CD4-positive, alpha-beta T cell (primary cell): ENCODE results near the gene ANXA2. TPM values are rescaled to one million over a fixed set of nuclear protein-coding genes. Genes with fewer than 3 reads are reported as not detected.

Experiments used
- ATAC-seq: fragments of 200-7000 bp; cut with Tn5 transposase; one replicate; pipeline ENCODE4 v1.10.0; 2022; ENCODE audit warnings: mild to moderate bottlenecking; ENCODE audit not compliant: poor library complexity
- CTCF ChIA-PET: fragments of 350-600 bp; sonication (Branson Sonifier 250); formaldehyde crosslinking; loops from one replicate; lab custom pipeline; 2021; ENCODE audit warnings: antibody characterized with exemption, inconsistent platforms; lab: Charles Lee
- POLR2A ChIA-PET: fragments of 350-600 bp; sonication (Branson Sonifier 250); formaldehyde crosslinking; loops from one replicate; lab custom pipeline; 2021; ENCODE audit warnings: antibody characterized with exemption, inconsistent platforms; lab: Charles Lee
- DNase-seq, 14 experiments: peaks; one replicate each; pipeline ENCODE4 v3.0.0-alpha.2; 2013 to 2020; ENCODE audit warnings: mixed read lengths in 2 of 14
- H3K27ac ChIP-seq, 2 donors: one replicate each; pipeline versions ENCODE4 v1.5.1 to v1.7.0; 2013; ENCODE audit warnings: low read length in 2 of 2, low read depth in 1 of 2, mild to moderate bottlenecking in 1 of 2
- H3K27me3 ChIP-seq, 2 experiments: 1 replicate in 1 of 2; 2 replicates in 1 of 2; pipeline versions ENCODE4 v1.6.1 to v1.7.0; 2013; ENCODE audit warnings: low read length in 2 of 2, control low read depth in 1 of 2, mild to moderate bottlenecking in 1 of 2, moderate library complexity in 1 of 2; ENCODE audit not compliant: insufficient read depth in 2 of 2, control insufficient read depth in 1 of 2
- H3K36me3 ChIP-seq: one replicate; pipeline ENCODE4 v1.6.1; 2013; ENCODE audit warnings: low read length, control low read depth; ENCODE audit not compliant: insufficient read depth
- H3K4me1 ChIP-seq: one replicate; pipeline ENCODE4 v1.6.1; 2013; ENCODE audit warnings: low read length, control low read depth; ENCODE audit not compliant: insufficient read depth
- H3K4me3 ChIP-seq: one replicate; pipeline ENCODE4 v1.5.1; 2013; ENCODE audit warnings: mild to moderate bottlenecking, low read length, moderate library complexity
- H3K9me3 ChIP-seq, 2 experiments: 1 replicate in 1 of 2; 2 replicates in 1 of 2; pipeline versions ENCODE4 v1.6.1 to v1.7.0; 2013; ENCODE audit warnings: low read length in 2 of 2, mild to moderate bottlenecking in 2 of 2, control low read depth in 1 of 2, moderate library complexity in 1 of 2; ENCODE audit not compliant: control insufficient read depth in 1 of 2, insufficient read depth in 1 of 2
- H3K27ac Mint-ChIP-seq: one replicate; pipeline ENCODE4 v1.8.0; 2020; ENCODE audit warnings: mixed read lengths
- H3K27me3 Mint-ChIP-seq: one replicate; pipeline ENCODE4 v1.8.0; 2021; ENCODE audit warnings: mixed read lengths
- H3K36me3 Mint-ChIP-seq: one replicate; pipeline ENCODE4 v1.8.0; 2021; ENCODE audit warnings: low read depth, mixed read lengths
- H3K4me1 Mint-ChIP-seq: one replicate; pipeline ENCODE4 v1.8.0; 2021; ENCODE audit warnings: low read depth, mixed read lengths
- H3K4me3 Mint-ChIP-seq: one replicate; pipeline ENCODE4 v1.8.0; 2020; ENCODE audit warnings: mild to moderate bottlenecking, mixed read lengths
- H3K9me3 Mint-ChIP-seq: one replicate; pipeline ENCODE4 v1.8.0; 2020; ENCODE audit warnings: mixed read lengths
- CTCF ChIP-seq: fragments of 200-600 bp; IDR thresholded peaks from one replicate; pipeline ENCODE4 v1.8.0; 2022; ENCODE audit warnings: antibody characterized with exemption, mild to moderate bottlenecking
- intact Hi-C, 2 experiments: fragments of 100-400 bp; cut with DNase I in 1 of 2; cut with micrococcal nuclease in 1 of 2; formaldehyde crosslinking; loops; one replicate each; pipeline versions ENCODE4 v1.15.1 to v1.9.0; 2023 to 2025; cut with DNase I, micrococcal nuclease
- total RNA-seq, 174 experiments: library from RNA in 2 of 174; stranded (reverse) in 2 of 174; gene quantifications; one replicate each; pipeline ENCODE4 v1.2.3 and lab custom pipeline; 2021 to 2026

Gene ANXA2
- total RNA-seq, 2 experiments from 2014 or later: 70.8 to 74.5 TPM

GRCh38 chr15:60399246-60399915 is 1.6 kb upstream of the ANXA2 start:
- Mint-ChIP-seq H3K4me1 (peaks cover 36% of the 10 kb centered on the region), H3K27ac (peak overlapping the region; percentile 97), H3K27me3 (peaks cover 10% of the 10 kb centered on the region), H3K36me3 (peaks cover 15% of the 10 kb centered on the region), H3K4me3 (peak overlapping the region; percentile 83), H3K9me3 (no peaks in the 10 kb centered on the region)
- intact Hi-C loops: loop anchor here (2.0 to 10.0 kb wide), 5 partner anchors 79 to 742 kb away; partner anchors contain the start of genes BNIP2 (in 1 of the 2), GTF2A2 (in 1 of the 2) and ICE2 (in 1 of the 2)
- Histone ChIP-seq H3K27me3 (no peaks in the 10 kb centered on the region), H3K4me1 (peaks cover 43% of the 10 kb centered on the region), H3K9me3 (no peaks in the 10 kb centered on the region), H3K4me3 (peak overlapping the region; percentile 72), H3K27ac (peak overlapping the region in 1 of 2 donors; percentile 18), H3K36me3 (peaks cover 10% of the 10 kb centered on the region)
- TF ChIP-seq CTCF: no peak
- ChIA-PET POLR2A (interaction anchor here (0.5 to 2.4 kb wide), 11 partner anchors 8 to 742 kb away, joined by 3 to 25 read pairs (median 7); partner anchors contain the start of genes BNIP2, GTF2A2 and ICE2), CTCF (no interaction called here)
- no peak for ATAC-seq
- no peak for DNase-seq

- Mint-ChIP-seq H3K27ac (peak overlapping the region; percentile 97), H3K4me1 (peaks cover 53% of the 10 kb centered on the region), H3K36me3 (peaks cover 15% of the 10 kb centered on the region), H3K27me3 (peaks cover 10% of the 10 kb centered on the region), H3K9me3 (no peaks in the 10 kb centered on the region), H3K4me3 (peak overlapping the region; percentile 92)
- ChIA-PET CTCF (interaction anchor here (1.7 kb wide), 1 partner anchor 48 kb away, joined by 3 read pairs; no protein-coding TSS in a partner anchor), POLR2A (interaction anchor here (1.1 to 2.4 kb wide), 10 partner anchors 9 to 708 kb away, joined by 3 to 25 read pairs (median 6); partner anchors contain the start of genes BNIP2 and ICE2)
- peak; percentile 15 for ATAC-seq
- no peaks in the 10 kb centered on the region for H3K27me3 ChIP-seq
- peak overlapping the region; percentile 72 for H3K4me3 ChIP-seq
- intact Hi-C loops: loop anchor here (5.0 to 10.0 kb wide), 4 partner anchors 185 to 740 kb away; partner anchors contain the start of genes BNIP2 (in 1 of the 2) and GTF2A2 (in 1 of the 2)
- H3K4me1 ChIP-seq: peaks cover 62% of the 10 kb centered on the region
- H3K9me3 ChIP-seq: no peaks in the 10 kb centered on the region
- peak in 13 of 14 experiments; percentile 5 to 76 (median 38) for DNase-seq
- no peak for TF ChIP-seq CTCF
- peaks cover 13% of the 10 kb centered on the region for H3K36me3 ChIP-seq
- H3K27ac ChIP-seq: peak overlapping the region in 1 of 2 donors; percentile 75
These were observed 621 bp downstream of the ANXA2 start for GRCh38 chr15:60396958-60397771.

GRCh38 chr15:60396560-60396957 is 1.2 kb downstream of the ANXA2 start:
- no peaks in the 10 kb centered on the region for H3K9me3 ChIP-seq

More at GRCh38 chr15:60396560-60396957, 1.2 kb downstream of the ANXA2 start:
- TF ChIP-seq CTCF: no peak
- Mint-ChIP-seq H3K4me1 (peaks cover 57% of the 10 kb centered on the region), H3K27ac (peak overlapping the region; percentile 97), H3K27me3 (peaks cover 10% of the 10 kb centered on the region), H3K4me3 (peak overlapping the region; percentile 92), H3K36me3 (peaks cover 15% of the 10 kb centered on the region), H3K9me3 (no peaks in the 10 kb centered on the region)
- Histone ChIP-seq H3K27me3 (no peaks in the 10 kb centered on the region), H3K27ac (no peak overlapping the region), H3K4me1 (peaks cover 67% of the 10 kb centered on the region), H3K4me3 (peak overlapping the region; percentile 72), H3K36me3 (peaks cover 13% of the 10 kb centered on the region)
- intact Hi-C loops: loop anchor here (5.0 to 10.0 kb wide), 4 partner anchors 186 to 739 kb away; partner anchors contain the start of genes BNIP2 (in 1 of the 2) and GTF2A2 (in 1 of the 2)
- CTCF ChIA-PET: no interaction called here
- POLR2A ChIA-PET: interaction anchor here (1.1 to 1.3 kb wide), 2 partner anchors 33 to 85 kb away, joined by 3 to 4 read pairs; no protein-coding TSS in a partner anchor
- DNase-seq: no peak
- ATAC-seq: no peak
